HEK293T (cell line): ENCODE data around the gene POLR3E.
"Not testable (repeated sequence)": the region's sequence is repeated elsewhere in the genome, so short reads cannot be mapped to it uniquely, and the experiment has no call there.

Experiments used
- CTCF ChIA-PET: fragments of 350-600 bp; formaldehyde crosslinking; extraction: SDS; loops from one replicate; lab custom pipeline; 2021; ENCODE audit warnings: antibody characterized with exemption, inconsistent platforms; lab: Yijun Ruan, JAX
- POLR2A ChIA-PET: fragments of 350-600 bp; formaldehyde crosslinking; extraction: SDS; loops from one replicate; lab custom pipeline; 2020; ENCODE audit warnings: antibody characterized with exemption, inconsistent platforms; lab: Yijun Ruan, JAX
- DNase-seq: peaks from one replicate; pipeline ENCODE4 v3.0.0; 2012; ENCODE audit warnings: mixed read lengths; ENCODE audit errors: extremely low spot score
- ARNT ChIP-seq: fragments of 450-650 bp; IDR thresholded peaks from 2 replicates; pipeline ENCODE4 v1.6.1; 2017; ENCODE audit warnings: mild to moderate bottlenecking
- BHLHE40 ChIP-seq: fragments of 450-650 bp; IDR thresholded peaks from 2 replicates; pipeline ENCODE4 v1.6.1; 2016; ENCODE audit warnings: mild to moderate bottlenecking, moderate library complexity, borderline replicate concordance
- CTBP1 ChIP-seq: fragments of 450-650 bp; IDR thresholded peaks from 2 replicates; pipeline ENCODE4 v1.6.1; 2016; ENCODE audit warnings: borderline replicate concordance
- ELF4 ChIP-seq: fragments of 450-650 bp; IDR thresholded peaks from 2 replicates; pipeline ENCODE4 v1.6.1; 2017; ENCODE audit warnings: antibody characterized with exemption
- FOXA1 ChIP-seq: fragments of 450-650 bp; IDR thresholded peaks from 2 replicates; pipeline ENCODE4 v1.6.1; 2016; ENCODE audit warnings: mild to moderate bottlenecking
- FOXK2 ChIP-seq: fragments of 450-650 bp; IDR thresholded peaks from 2 replicates; pipeline ENCODE4 v1.6.1; 2016; ENCODE audit warnings: mild to moderate bottlenecking
- FOXM1 ChIP-seq: fragments of 450-650 bp; IDR thresholded peaks from 2 replicates; pipeline ENCODE4 v1.6.1; 2017; ENCODE audit warnings: mild to moderate bottlenecking, borderline replicate concordance
- HDGF ChIP-seq: fragments of 450-650 bp; IDR thresholded peaks from 2 replicates; pipeline ENCODE4 v1.6.1; 2017; ENCODE audit warnings: antibody characterized with exemption, borderline replicate concordance
- L3MBTL2 ChIP-seq: fragments of 450-650 bp; conservative IDR thresholded peaks from 2 replicates; pipeline ENCODE4 v1.6.1; 2016; ENCODE audit warnings: mild to moderate bottlenecking
- LEF1 ChIP-seq: fragments of 450-650 bp; IDR thresholded peaks from 2 replicates; pipeline ENCODE4 v1.6.1; 2017; ENCODE audit warnings: mild to moderate bottlenecking, borderline replicate concordance
- NFRKB ChIP-seq: fragments of 450-650 bp; IDR thresholded peaks from 2 replicates; pipeline ENCODE4 v1.6.1; 2016; ENCODE audit warnings: mild to moderate bottlenecking, moderate library complexity
- PKNOX1 ChIP-seq: fragments of 450-650 bp; IDR thresholded peaks from 2 replicates; pipeline ENCODE4 v1.6.1; 2016
- SP1 ChIP-seq: fragments of 450-650 bp; IDR thresholded peaks from 2 replicates; pipeline ENCODE4 v1.6.1; 2017
- SUZ12 ChIP-seq: fragments of 450-650 bp; IDR thresholded peaks from 2 replicates; pipeline ENCODE4 v1.6.1; 2016; ENCODE audit warnings: mild to moderate bottlenecking
- TARDBP ChIP-seq: fragments of 450-650 bp; IDR thresholded peaks from 2 replicates; pipeline ENCODE4 v1.6.1; 2016
- ZNF384 ChIP-seq: fragments of 450-650 bp; IDR thresholded peaks from 2 replicates; pipeline ENCODE4 v1.6.1; 2016

The POLR3E gene

GRCh38 chr16:22299036-22299435 is 1.8 kb downstream of the POLR3E start:
- ChIA-PET POLR2A (interaction anchor here (1.0 to 3.9 kb wide), 2 partner anchors 92 to 112 kb away, joined by 3 to 17 read pairs; partner anchors contain the start of gene EEF2K), CTCF (interaction anchor here (1.6 kb wide), 1 partner anchor 107 kb away, joined by 4 read pairs; no protein-coding TSS in a partner anchor)
- DNase-seq, result no peak
- TF ChIP-seq CTBP1 (no peak), ZNF384 (no peak), ARNT (no peak), TARDBP (no peak), SP1 (no peak), SUZ12 (no peak), BHLHE40 (no peak), HDGF (no peak), PKNOX1 (no peak), L3MBTL2 (no peak), FOXK2 (no peak), LEF1 (no peak), NFRKB (no peak), ELF4 (no peak), FOXM1 (no peak), FOXA1 (no peak)

- TF ChIP-seq SP1 (no peak), FOXA1 (no peak), ZNF384 (no peak), SUZ12 (no peak), HDGF (no peak), L3MBTL2 (no peak), FOXK2 (no peak)
- peak; percentile 59 for DNase-seq
- POLR2A ChIA-PET, result interaction anchor here (0.8 kb wide), 3 partner anchors 11 to 110 kb away, joined by 3 read pairs; partner anchors contain the start of gene EEF2K
- CTCF ChIA-PET, result interaction anchor here (0.6 to 1.2 kb wide), 6 partner anchors 9 to 116 kb away, joined by 3 to 7 read pairs (median 4); partner anchors contain the start of gene EEF2K
These were observed 3.3 kb downstream of the POLR3E start for GRCh38 chr16:22300427-22301071.

GRCh38 chr16:22301423-22301822 is 4.2 kb downstream of the POLR3E start:
- CTCF ChIA-PET, POLR2A ChIA-PET, DNase-seq: not testable (repeated sequence)

- no peak for DNase-seq
- CTCF ChIA-PET, result no interaction called here
- TF ChIP-seq PKNOX1 (no peak), ZNF384 (no peak), SUZ12 (no peak), LEF1 (no peak)
- POLR2A ChIA-PET, result no interaction called here
These were observed 5.7 kb downstream of the POLR3E start for GRCh38 chr16:22302776-22303363.

- POLR2A ChIA-PET, result no interaction called here
- CTCF ChIA-PET, result no interaction called here
- DNase-seq, result no peak
- TF ChIP-seq TARDBP (no peak), HDGF (no peak), ARNT (no peak), PKNOX1 (no peak), CTBP1 (no peak), ZNF384 (no peak), SP1 (no peak), FOXM1 (no peak), BHLHE40 (no peak), NFRKB (no peak), FOXA1 (no peak), LEF1 (no peak), SUZ12 (no peak), FOXK2 (no peak)
These were observed 7.2 kb downstream of the POLR3E start for GRCh38 chr16:22304411-22304810.

- ChIA-PET CTCF (no interaction called here), POLR2A (no interaction called here)
- TF ChIP-seq PKNOX1, result no peak
- DNase-seq, result no peak
These were observed 9.6 kb downstream of the POLR3E start for GRCh38 chr16:22306788-22307187.

- TF ChIP-seq PKNOX1 (no peak), BHLHE40 (no peak)
- no peak for DNase-seq
- CTCF ChIA-PET, result no interaction called here
- POLR2A ChIA-PET, result interaction anchor here (0.8 kb wide), 1 partner anchor 12 kb away, joined by 3 read pairs; no protein-coding TSS in a partner anchor
These were observed 10.6 kb downstream of the POLR3E start for GRCh38 chr16:22307838-22308237.
